Urinary bladder (tissue), 4 donors: Measurements from ENCODE around the gene WDFY4. TPM values are rescaled to one million over a fixed set of nuclear protein-coding genes. Genes with fewer than 3 reads are reported as not detected.

Source experiments
- DNase-seq: peaks from one replicate; pipeline ENCODE4 v3.0.0-alpha.2; 2015; ENCODE audit errors: extremely low spot score
- H3K27ac ChIP-seq: one replicate; pipeline ENCODE4 v1.5.1; 2013; ENCODE audit warnings: low read depth, mild to moderate bottlenecking, moderate library complexity
- H3K36me3 ChIP-seq: one replicate; pipeline ENCODE4 v1.6.1; 2013; ENCODE audit warnings: mild to moderate bottlenecking, moderate library complexity; ENCODE audit not compliant: insufficient read depth
- H3K4me1 ChIP-seq: one replicate; pipeline ENCODE4 v1.6.1; 2013; ENCODE audit warnings: mild to moderate bottlenecking, moderate library complexity; ENCODE audit not compliant: insufficient read depth
- H3K4me3 ChIP-seq: one replicate; pipeline ENCODE4 v1.5.1; 2013; ENCODE audit warnings: low read depth, low read length
- WGBS: extraction: QIAGEN DNeasy Blood & Tissue Kit; methylation state at CpG from one replicate; pipeline ENCODE4 v1.1.7; 2013; 5-methylcytosine and 5-hydroxymethylcytosine counted together
- polyA plus RNA-seq: library from polyadenylated mRNA; stranded (reverse); fragments of 200-250 nt; gene quantifications from one replicate; pipeline ENCODE4 v1.2.3, GENCODE V29; 2013
- total RNA-seq: library from RNA; depleted of rRNA; stranded (reverse); fragments of >200 nt; gene quantifications from one replicate; pipeline ENCODE4 v1.2.3, GENCODE V29; 2014
- donor health status: healthy with polysubstance abuse.
- donor health status: healthy.

WDFY4 gene
- total and polyA plus RNA-seq, 2 donors: 2.0 to 4.9 TPM

DNA sequence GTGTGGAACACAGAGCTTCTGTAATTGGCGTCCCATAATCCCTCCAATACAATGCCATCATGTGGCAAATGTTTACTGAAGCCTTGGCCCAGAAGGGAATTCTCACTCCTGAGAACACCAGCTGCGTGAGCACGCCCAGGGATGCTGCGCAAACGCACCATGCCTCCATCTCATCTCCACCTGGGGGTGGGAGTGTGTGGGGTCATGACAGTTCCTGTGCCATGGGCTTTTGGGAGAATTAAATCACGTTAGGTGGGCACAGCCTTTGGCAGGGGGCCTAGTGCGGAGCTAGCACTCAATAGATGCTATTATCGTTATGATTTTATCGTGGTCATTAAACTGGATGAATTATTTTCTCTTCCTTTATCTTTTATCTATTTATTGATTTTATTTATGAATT lies 15.8 kb downstream of the WDFY4 start:
- no peak for DNase-seq
- no peak overlapping the region for H3K27ac ChIP-seq
- H3K4me3 ChIP-seq: no peak overlapping the region
- H3K36me3 ChIP-seq: no peaks in the 10 kb centered on the region
- WGBS: 83% methylated on average over 9 of the region's 9 CpGs
- no peaks in the 10 kb centered on the region for H3K4me1 ChIP-seq

DNA sequence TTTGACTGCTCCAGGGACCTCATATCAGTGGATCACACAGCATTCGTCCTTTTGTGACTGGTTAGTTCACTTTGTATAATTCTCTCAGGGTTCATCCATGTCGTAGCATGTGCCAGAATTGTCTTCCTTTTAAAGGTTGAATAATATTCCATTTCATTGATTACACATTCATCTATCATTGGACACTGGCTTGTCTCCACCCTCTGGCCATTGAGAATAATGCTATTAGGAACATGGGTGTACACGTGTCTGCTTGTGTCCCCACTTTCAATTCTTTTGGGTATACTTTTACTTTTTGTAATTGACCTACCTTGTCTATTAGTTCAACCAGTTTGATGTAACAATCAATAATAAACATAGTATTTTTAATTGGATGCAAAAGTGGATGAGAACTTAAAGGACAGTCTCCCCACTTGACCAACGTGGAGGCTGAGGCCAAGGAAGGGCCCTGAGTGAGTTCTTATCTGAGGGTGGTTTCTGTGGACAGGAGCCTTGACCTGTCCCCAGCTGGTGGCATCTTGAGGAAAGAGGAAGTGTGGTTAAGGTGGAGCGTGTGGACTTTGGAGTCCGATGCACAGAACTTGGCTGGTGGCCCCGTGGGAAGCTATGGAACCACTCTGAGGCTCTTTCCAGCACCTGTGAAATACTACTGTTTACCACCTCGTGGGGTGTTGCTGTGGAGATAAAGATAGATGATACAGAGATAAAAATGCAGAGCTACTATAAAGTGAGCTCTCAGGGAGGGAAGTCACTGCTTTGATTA lies 16.6 kb downstream of the WDFY4 start:
- no peak for DNase-seq
- Histone ChIP-seq H3K4me3 (no peak overlapping the region), H3K36me3 (no peaks in the 10 kb centered on the region), H3K4me1 (no peaks in the 10 kb centered on the region), H3K27ac (no peak overlapping the region)
- 75% methylated on average over 8 of the region's 8 CpGs for WGBS

- no peak for DNase-seq
- Histone ChIP-seq H3K4me1 (no peaks in the 10 kb centered on the region), H3K4me3 (no peak overlapping the region), H3K27ac (no peak overlapping the region), H3K36me3 (no peaks in the 10 kb centered on the region)
Observed at GRCh38 chr10:48701941-48702340, 17.3 kb downstream of the WDFY4 start.

DNA sequence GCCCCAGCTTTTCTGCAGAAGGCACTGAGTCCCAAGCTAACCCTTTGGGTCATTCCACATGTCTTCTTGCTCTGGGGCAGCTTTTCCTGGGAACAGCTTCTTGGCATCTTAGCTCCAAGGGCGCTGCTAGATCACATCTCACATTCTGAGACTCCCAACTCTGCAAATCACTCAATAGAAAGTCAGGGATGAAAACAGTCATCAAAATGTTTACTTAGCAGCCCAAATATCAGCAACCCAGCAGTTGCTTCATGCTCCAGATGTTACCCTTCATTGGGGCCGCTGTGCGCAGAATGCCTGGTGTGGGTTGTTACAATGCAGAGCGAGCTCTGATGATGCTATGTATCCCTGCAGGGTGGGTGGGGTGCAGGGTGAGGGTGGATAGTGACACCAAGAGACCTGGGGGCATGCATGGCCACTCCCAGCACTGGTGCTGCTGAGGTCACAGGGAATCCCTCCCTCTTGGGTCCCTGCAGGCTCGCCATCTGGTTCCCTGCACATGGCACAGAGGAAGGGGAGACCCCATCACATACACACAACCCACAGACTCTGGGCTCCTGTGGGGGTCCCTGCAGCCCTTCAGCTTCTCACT lies 19.0 kb downstream of the WDFY4 start:
- 65% methylated on average over 5 of the region's 5 CpGs for WGBS
- H3K4me3 ChIP-seq: no peak overlapping the region
- DNase-seq: no peak
- H3K4me1 ChIP-seq: no peaks in the 10 kb centered on the region
- H3K27ac ChIP-seq: no peak overlapping the region
- H3K36me3 ChIP-seq: no peaks in the 10 kb centered on the region

- Histone ChIP-seq H3K4me1 (no peaks in the 10 kb centered on the region), H3K4me3 (no peak overlapping the region), H3K36me3 (no peaks in the 10 kb centered on the region), H3K27ac (no peak overlapping the region)
- DNase-seq: no peak
- whole genome bisulfite sequencing: 55% methylated on average over 5 of the region's 5 CpGs
Observed at GRCh38 chr10:48704156-48704555, 19.5 kb downstream of the WDFY4 start.

GRCh38 chr10:48705401-48705938 lies 20.8 kb downstream of the WDFY4 start:
- no peak for DNase-seq
- Histone ChIP-seq H3K4me3 (no peak overlapping the region), H3K4me1 (no peaks in the 10 kb centered on the region), H3K36me3 (no peaks in the 10 kb centered on the region), H3K27ac (no peak overlapping the region)
- WGBS: 86% methylated on average over 9 of the region's 9 CpGs

DNA sequence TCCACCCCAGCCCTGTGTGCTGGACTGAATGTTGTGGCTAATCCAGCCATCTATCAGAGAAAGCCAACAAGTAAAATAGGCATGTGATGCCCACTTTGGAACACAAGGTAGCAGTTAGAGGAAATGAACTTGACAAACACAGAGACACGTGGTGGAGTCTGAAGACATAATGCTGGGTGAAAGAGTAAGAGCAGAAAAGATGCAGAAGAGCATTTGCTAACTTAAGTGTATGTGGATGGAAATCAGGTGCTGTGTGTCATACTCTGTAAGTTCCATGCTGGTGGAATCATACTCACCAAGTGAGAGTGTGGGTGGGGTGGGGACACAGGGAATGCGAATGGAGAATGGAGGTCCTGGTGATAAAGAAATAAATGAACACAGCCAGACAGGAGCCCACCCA lies 22.8 kb downstream of the WDFY4 start:
- H3K36me3 ChIP-seq: no peaks in the 10 kb centered on the region
- 56% methylated on average over 2 of the region's 2 CpGs for WGBS
- no peak for DNase-seq
- H3K4me3 ChIP-seq: no peak overlapping the region
- H3K4me1 ChIP-seq: no peaks in the 10 kb centered on the region
- H3K27ac ChIP-seq: no peak overlapping the region

DNA sequence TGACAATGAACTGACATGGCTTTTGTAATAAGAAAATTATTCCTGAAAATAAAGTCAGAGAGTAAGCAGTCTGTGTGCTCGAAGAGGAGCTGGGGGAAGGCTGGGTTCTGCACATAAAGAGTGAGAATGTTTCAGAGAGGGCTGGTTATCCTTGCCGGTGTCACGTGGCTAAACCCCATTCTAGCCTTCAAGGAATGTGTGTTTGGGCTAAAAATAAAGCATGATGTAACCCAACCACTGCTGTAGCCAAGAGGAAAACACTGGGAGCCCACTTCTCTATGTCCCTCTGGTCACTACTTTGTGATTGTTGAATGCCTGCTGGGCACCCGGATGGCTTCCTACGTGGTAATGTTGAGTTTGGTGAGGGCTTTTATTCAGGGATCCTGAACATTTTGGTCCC lies 23.5 kb downstream of the WDFY4 start:
- Histone ChIP-seq H3K27ac (no peak overlapping the region), H3K4me1 (no peaks in the 10 kb centered on the region), H3K36me3 (no peaks in the 10 kb centered on the region), H3K4me3 (no peak overlapping the region)
- DNase-seq: no peak
- 39% methylated on average over 5 of the region's 5 CpGs for WGBS

DNA sequence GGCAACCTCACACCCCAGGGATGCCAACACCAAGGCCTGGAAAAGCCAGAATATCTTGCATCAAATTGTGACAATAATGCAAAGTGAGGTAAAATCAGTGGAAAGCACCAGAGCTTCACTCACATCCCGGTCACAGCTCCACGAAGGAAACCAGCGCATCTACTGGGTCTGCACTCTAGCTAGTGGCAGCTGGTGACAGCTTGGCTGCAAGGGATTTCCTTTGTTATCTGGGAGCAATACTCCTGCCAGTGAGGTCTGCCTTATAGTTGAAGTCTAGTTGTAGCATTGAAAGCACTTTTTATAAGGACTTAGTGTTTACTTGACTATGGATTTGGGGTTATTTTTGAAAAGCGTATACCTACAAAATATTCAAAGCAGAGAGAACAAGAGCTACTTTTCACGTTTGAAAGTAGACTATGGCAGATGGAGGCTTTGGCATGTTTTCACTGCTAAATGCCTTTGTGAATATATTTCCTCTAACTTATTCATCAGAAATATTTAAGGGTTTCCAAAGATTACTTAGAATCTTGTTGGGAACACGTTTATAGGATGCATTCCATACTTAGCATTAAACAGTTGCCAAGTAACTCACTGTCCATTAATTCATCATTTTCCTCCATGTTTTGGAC lies 26.1 kb downstream of the WDFY4 start:
- Histone ChIP-seq H3K4me3 (no peak overlapping the region), H3K36me3 (no peaks in the 10 kb centered on the region), H3K4me1 (no peaks in the 10 kb centered on the region), H3K27ac (no peak overlapping the region)
- DNase-seq: no peak
- 33% methylated on average over 6 of the region's 6 CpGs for WGBS

- Histone ChIP-seq H3K36me3 (no peaks in the 10 kb centered on the region), H3K27ac (no peak overlapping the region), H3K4me1 (no peaks in the 10 kb centered on the region), H3K4me3 (no peak overlapping the region)
- whole genome bisulfite sequencing: 94% methylated on average over 3 of the region's 3 CpGs
- DNase-seq: no peak
Observed at GRCh38 chr10:48711830-48712229, 27.2 kb downstream of the WDFY4 start.

GRCh38 chr10:48714088-48714487 lies 29.4 kb downstream of the WDFY4 start:
- no peak for DNase-seq
- H3K36me3 ChIP-seq: no peaks in the 10 kb centered on the region
- no peak overlapping the region for H3K27ac ChIP-seq
- no peak overlapping the region for H3K4me3 ChIP-seq
- no peaks in the 10 kb centered on the region for H3K4me1 ChIP-seq

- no peak overlapping the region for H3K4me3 ChIP-seq
- no peak for DNase-seq
- 67% methylated on average over 4 of the region's 4 CpGs for WGBS
- H3K27ac ChIP-seq: no peak overlapping the region
- H3K4me1 ChIP-seq: no peaks in the 10 kb centered on the region
- H3K36me3 ChIP-seq: no peaks in the 10 kb centered on the region
Observed at GRCh38 chr10:48716416-48716815, 31.7 kb downstream of the WDFY4 start.

DNA sequence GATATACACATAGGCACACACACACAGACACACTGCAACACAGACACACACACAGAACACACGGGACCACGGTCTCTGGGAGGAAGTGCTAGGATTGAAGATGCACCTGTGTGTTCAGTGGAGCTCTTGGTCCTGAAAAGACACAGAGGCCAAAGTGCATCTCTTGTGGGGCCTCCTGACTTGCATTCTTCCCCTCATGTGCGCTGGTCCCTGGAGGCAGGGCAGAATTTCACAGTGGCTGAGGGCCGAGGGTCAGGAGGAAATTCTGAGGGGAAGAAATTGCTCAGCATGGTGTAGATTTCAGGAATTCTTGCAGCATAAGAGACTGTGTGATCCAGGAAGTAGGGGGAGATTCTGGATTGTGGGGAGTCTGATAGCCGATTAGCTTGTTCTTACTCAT lies 35.9 kb downstream of the WDFY4 start:
- Histone ChIP-seq H3K4me1 (no peaks in the 10 kb centered on the region), H3K4me3 (no peak overlapping the region), H3K27ac (no peak overlapping the region), H3K36me3 (no peaks in the 10 kb centered on the region)
- 83% methylated on average over 5 of the region's 5 CpGs for WGBS
- no peak for DNase-seq
